Brain pericyte (primary cell): Measurements from ENCODE around the gene CTNNBIP1.

Experiments used
- DNase-seq: peaks from one replicate; pipeline ENCODE4 v3.0.0-alpha.2; 2012; ENCODE audit warnings: low read depth, low spot score

CTNNBIP1 gene

GRCh38 chr1:9835404-9835757 lies 74.7 kb downstream of the CTNNBIP1 start:
- DNase-seq: no peak

GRCh38 chr1:9833632-9834031 lies 76.4 kb downstream of the CTNNBIP1 start:
- DNase-seq: no peak

DNA sequence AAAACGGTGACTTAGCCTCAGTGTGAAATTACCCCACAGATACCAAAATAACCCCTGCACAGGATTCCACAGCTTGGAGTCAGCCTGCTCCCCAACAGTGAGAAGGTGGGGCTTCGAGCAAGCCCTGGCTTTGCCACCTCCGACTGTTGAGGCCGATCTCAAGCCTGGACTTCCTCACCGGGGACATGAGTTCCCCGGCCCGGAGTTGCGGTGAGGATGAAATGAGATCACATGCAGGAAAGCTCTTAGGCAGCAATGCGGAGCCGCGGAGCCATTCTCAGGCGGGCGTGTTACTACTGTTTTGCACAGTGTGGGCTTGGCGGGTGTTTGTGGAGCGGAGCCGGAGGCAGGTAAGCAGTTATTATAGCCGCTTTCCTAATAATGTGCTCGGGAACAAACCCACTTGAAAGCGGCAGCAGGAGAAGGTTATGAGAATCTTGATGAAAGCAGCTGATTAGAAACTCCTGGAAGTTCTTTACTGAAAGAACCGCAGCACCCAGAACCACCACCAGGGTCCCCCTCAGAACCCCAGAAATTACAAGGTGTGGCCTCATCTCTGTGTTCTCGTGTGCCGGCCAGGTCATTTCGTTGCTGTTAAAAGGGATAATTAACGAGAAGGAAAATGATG lies 82.4 kb downstream of the CTNNBIP1 start:
- no peak for DNase-seq

GRCh38 chr1:9826616-9827015 lies 83.5 kb downstream of the CTNNBIP1 start:
- no peak for DNase-seq

GRCh38 chr1:9826087-9826486 lies 84.0 kb downstream of the CTNNBIP1 start:
- no peak for DNase-seq

DNA sequence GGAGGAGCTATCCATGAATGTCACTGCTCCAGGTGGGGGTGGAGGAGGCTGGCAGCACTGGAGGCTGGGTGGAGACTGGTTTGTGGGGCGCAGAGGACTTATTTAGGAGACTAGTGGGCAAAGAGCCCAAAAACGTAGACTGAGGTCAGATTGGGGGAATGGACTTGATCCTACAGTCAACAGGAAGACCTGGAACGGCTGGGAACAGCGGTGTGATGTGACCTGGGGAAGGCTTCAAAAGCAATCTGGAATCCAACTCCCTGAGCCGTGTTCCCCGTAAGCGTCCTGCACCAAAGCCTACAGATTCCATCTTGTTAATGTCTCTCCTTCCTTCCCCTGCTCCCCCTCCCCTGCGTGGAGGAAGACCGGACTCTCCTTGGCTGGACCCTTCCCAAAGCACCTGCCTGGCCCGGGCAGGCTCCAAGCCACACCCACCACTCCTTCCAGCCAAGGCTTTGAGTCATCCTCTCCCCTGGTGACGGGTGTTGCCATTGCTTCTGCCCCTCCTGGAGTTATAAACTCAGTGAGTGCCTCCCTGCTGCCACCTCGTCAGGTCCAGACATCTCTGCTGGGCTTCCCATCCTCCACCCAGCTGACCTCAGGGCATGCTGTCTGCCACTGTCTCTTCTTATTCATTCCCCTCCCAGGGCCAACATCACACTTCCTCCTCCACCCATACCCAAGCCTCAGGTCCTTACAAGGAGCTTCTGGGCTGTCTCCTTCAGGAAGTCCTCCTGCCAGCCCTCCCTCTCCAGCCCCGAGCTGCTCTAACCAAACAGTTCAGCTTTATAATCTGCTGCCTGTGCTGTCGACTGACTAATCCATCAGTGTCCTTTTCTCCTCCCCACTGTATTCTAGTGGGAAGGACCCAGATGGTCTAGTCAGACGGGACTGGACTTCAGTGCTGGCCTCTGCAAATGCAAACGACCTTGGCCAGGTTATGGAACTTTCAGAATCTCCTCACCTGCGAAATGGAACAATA lies 84.7 kb downstream of the CTNNBIP1 start:
- DNase-seq: no peak

DNA sequence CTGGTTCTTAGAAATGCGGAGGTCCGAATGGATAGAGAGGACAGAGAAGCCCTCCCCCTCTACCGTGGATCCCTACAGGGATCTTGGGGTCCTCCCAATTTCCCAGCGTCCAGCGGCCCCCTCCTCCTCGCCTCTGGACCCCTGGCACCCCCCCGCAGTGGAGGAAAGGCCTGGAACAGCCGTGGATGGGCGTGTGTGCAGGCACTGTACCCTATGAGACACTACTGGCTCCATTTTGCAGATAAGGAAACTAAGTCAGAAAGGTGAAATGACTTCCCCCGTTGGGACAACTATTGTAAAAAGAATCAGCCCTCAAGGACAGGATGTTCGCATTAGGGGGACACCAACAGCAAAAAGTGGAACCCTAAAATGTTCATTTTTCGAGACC lies 85.4 kb downstream of the CTNNBIP1 start:
- no peak for DNase-seq

DNA sequence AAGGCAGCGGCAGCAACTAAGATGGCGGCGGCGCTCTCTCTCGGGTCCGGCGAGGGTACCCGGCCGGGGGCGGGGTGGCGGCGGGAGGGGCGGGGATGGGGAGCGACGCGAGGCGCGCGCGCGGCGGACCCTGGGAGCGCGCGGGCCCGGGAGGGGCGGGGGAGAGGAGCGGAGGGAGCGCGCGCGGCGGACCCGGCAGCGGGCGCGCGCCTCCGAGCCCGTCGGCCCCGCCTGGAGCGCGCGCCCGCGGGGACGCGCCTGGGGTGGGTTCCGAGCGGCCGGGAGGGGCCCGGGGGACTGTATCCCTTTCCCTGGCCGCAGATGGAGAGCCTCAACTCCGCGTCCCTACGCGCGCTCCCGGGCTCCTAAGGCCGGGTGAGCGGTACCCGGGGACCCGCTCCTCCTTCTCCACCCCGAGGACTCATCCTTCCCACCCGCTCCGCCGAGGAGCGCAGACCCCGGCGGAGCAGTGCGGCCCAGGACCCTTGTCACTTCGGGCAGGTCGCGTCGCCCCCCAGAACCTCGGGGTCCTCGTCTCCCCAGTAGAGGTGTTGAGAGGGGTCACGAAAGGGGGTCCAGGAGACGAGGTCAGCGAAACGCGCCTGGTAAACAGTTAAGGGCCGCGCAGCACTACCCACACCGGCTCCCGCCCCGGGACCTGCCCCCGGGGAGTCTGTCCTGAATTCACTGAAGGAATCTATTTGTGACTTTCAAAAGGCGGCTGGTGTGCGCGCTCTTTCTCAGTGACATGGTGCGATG lies 85.9 kb downstream of the CTNNBIP1 start, which contains the start of gene CLSTN1:
Gene CLSTN1, minus strand, starts transcription at position 23 of the 759 bp plus-strand sequence. CDS start 232 bp downstream, outside the sequence.
- no peak for DNase-seq

- no peak for DNase-seq
Measured at GRCh38 chr1:9823693-9823942, 86.5 kb downstream of the CTNNBIP1 start.

DNA sequence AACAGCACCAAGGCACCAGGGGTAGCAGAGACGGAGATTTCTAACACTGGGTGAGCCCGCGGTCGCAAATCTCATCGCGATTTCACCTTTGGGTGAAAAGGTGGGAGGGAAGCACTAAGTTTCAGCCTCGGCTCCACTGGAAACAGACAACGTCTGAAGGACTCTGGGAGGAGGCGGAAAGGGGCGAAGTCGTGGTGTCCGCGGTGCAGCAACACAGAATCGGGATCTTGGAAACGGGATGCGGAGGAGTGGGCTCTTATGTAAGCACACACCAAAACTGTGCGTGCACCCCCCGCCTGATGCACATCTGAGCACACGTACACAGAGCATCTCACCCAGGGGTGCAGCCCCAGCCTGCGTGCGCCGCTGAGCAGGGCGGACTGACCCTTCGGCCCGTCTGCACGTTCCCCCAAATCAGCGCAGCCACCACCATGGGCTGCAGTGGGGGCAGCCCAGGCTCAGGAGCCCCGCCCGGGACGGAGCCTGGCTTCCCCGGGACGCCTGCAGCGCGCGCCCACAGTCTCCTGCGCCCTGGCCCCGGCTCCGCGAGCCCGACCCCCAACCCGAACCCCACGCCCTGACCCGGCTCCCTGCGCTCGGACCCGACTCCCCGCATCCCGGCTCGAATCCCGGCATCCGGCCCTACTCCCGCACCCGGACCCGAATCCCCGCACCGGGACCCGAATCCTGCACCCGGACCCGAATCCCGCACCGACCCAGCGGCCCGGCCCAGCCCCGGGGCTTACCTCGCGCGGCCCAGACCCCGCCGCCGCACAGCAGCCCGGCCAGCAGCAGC lies 87.0 kb downstream of the CTNNBIP1 start:
- no peak for DNase-seq

- DNase-seq: no peak
Measured at GRCh38 chr1:9822490-9822889, 87.6 kb downstream of the CTNNBIP1 start.

- no peak for DNase-seq
Measured at GRCh38 chr1:9821710-9822109, 88.4 kb downstream of the CTNNBIP1 start.

GRCh38 chr1:9820521-9820920 lies 89.5 kb downstream of the CTNNBIP1 start:
- no peak for DNase-seq

DNA sequence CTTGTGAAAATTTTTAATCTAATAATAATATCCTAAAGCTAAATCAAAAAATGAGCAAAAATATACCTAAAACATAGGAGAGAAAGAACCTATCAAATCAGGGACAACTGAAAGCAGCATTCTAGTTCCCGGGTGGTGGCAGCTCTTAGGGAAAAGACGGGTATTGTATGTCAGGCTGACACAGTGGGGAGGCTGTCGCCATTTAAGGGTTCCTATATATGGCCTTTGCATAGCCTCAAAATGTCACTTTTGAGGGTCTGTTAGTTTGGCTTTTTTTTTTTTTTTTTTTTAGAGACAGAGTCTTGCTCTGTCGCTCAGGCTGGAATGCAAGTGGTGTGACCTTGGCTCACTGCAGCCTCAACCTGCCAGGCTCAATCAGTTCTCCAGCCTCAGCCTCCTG lies 92.3 kb downstream of the CTNNBIP1 start:
- DNase-seq: no peak

DNA sequence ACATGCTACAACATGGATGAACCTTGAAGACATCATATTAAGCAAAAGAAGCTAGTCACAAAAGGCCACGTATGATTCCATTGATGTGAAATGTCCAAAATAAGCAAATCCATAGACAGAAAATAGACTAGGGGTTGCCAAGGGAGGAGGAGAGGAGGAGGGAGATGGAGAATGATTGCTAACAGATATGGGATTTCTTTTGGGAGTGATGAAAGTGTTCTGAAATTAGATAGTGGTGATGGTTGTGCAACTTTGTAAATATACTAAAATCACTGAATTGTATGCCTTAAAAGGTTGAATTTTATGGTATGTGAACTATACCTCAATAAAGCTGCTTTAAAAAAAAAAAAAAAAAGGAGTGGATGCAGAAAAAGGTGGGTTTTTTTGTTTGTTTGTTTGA lies 93.9 kb downstream of the CTNNBIP1 start:
- DNase-seq: no peak

GRCh38 chr1:9815150-9815549 lies 94.9 kb downstream of the CTNNBIP1 start:
- DNase-seq: no peak

- no peak for DNase-seq
Measured at GRCh38 chr1:9814619-9815018, 95.5 kb downstream of the CTNNBIP1 start.

DNA sequence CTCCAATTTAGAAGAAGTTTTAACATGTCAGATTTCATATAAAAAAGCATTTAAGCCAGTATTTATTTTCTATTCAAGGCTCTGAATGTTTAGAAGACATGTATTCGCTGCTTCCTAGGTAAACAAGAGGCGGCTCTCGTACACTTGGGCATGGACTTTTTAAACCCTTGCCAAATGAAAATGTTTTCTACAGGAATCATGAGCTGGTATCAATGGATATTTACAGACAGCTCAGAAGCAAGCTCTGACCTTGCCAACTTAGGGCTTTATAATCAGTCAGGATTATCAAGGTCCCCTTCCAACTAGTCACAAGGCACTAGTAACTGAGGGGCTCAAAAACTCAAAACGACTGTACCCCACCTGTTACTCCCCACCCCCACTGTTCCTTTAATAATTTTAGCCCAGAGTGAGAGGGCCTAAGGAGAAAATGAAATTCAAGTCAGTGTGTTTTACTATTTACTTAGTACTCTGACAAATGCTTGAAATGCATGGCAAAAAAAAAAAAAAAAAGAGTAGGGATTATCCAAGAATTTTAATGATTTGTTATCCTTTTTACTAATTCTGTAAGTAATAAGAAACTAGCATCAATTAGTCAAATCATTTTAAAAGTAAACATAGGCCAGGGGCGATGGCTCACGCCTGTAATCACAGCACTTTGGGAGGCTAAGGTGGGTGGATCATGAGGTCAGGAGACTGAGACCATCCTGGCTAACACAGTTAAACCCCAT lies 98.7 kb downstream of the CTNNBIP1 start:
- DNase-seq: no peak

GRCh38 chr1:9809100-9809510 lies 101.0 kb downstream of the CTNNBIP1 start:
- DNase-seq: no peak

DNA sequence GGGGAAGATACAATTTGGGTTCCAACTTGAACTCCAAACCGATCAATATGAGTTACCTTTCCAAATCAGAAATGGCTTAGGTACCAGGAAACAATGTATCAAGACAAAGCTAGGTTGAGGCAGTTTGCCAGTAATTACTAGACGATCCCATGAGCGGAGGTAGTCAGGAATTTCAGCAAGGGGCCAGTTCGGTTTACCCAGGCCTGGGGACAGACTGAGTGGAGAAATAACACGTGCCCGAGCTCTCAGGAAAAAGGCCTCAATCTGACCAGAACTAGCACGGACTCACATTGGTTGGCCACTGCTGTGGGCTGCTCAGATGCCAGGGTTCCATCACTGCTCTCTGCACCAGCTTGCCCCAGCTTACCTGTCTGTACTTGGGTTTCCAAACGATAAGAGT lies 101.6 kb downstream of the CTNNBIP1 start:
- DNase-seq: no peak

- no peak for DNase-seq
Measured at GRCh38 chr1:9807541-9807940, 102.5 kb downstream of the CTNNBIP1 start.
